ENCODE data around the gene PGLYRP2. TPM values are rescaled to one million over a fixed set of nuclear protein-coding genes. Genes with fewer than 3 reads are reported as not detected.

The PGLYRP2 gene
- total RNA-seq, 4 donors from 2014 or later: not detected

DNA sequence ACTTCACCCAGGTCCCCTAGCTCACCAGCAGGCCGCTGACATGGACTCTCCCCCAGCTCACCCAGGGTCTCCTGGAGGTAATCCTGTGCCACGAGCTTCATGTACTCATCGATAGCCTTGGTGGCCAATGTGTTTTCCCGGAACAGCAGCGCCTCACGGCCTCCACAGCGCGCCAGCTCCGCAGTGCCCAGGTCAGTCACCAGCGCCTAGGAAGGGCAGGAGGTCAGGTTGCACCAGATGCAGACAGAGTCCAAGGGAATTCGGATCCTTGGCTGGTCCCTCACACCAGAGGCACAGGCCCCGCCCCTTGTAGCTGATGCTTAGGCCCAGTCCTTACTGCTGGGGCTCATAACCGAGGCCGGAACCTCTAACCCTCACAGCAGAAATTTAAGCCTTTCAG lies 22.9 kb downstream of the PGLYRP2 start:
- TF ChIP-seq, protein P1, sequence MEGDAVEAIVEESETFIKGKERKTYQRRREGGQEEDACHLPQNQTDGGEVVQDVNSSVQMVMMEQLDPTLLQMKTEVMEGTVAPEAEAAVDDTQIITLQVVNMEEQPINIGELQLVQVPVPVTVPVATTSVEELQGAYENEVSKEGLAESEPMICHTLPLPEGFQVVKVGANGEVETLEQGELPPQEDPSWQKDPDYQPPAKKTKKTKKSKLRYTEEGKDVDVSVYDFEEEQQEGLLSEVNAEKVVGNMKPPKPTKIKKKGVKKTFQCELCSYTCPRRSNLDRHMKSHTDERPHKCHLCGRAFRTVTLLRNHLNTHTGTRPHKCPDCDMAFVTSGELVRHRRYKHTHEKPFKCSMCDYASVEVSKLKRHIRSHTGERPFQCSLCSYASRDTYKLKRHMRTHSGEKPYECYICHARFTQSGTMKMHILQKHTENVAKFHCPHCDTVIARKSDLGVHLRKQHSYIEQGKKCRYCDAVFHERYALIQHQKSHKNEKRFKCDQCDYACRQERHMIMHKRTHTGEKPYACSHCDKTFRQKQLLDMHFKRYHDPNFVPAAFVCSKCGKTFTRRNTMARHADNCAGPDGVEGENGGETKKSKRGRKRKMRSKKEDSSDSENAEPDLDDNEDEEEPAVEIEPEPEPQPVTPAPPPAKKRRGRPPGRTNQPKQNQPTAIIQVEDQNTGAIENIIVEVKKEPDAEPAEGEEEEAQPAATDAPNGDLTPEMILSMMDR (IDR thresholded peaks at IDR 0.05; ENCODE audit: low read depth): no peak

DNA sequence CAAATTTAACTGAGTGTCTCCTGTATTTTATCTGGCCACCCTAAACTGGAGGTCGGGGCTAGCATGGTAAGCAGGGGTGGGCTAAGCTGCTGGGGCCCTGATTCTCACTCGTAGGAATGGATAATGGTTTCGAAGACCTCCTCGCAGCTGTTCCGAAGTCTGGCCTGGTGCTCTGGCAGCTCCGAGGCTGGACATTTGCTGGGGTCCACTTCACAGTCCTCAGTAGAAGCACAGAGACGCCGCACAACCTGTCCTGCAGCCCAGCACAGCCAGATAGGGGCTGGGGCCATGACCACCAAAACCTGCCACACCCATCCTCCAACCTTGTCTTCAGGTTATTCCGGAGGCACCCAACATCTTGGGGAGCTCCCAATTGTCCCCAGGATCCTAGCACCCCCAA lies 23.3 kb downstream of the PGLYRP2 start:
- TF ChIP-seq, protein P1 (IDR thresholded peaks at IDR 0.05; ENCODE audit: low read depth): no peak

DNA sequence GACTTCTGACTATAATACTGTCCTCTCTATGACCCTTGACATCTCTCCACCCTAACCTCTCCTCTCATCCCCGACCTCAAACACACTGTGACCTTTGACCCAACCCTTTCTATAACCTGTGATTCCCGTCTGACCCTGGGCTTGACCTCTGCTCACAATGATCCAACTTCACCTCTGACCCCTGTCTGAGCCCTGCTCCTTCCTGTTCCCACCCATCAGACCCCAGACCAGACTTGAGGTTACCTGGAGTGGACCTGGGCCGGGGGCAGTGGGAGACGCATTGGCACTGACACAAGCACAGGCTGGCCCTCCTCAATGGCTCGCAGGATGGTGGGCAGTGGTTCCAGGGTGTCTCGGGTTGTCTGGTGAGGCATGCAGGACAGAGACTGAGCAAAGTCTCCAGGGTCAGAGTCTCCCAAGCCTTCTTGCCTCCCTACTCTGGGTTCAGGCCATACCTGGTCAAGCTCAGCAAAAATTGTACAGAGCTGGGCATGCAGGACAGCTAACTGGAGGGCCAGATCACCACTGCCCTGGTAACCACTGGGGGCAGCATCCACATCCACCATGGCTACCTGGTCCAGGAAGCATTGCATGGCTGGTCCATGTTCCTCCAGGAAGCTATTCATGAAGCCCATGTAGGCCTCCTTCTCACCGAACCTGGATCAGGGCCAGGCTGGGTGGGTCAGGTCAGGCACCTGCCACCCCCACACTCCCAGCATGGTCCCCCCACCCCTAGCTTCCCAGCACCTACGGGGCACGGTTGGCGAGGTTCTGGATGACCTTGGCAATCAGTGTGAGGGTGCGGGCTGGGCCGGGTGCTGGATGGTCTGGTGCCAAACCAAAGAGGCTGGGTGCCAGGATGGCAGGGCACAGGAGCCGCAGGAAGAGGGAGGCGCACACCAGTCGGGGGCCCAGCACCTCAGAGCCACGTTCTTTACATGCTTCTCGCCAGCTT lies 25.1 kb downstream of the PGLYRP2 start:
- TF ChIP-seq, protein P1 (IDR thresholded peaks at IDR 0.05; ENCODE audit: low read depth): no peak

GRCh38 chr19:15453091-15453578 lies 26.2 kb downstream of the PGLYRP2 start:
- TF ChIP-seq, protein P1 (IDR thresholded peaks at IDR 0.05; ENCODE audit: low read depth): no peak

DNA sequence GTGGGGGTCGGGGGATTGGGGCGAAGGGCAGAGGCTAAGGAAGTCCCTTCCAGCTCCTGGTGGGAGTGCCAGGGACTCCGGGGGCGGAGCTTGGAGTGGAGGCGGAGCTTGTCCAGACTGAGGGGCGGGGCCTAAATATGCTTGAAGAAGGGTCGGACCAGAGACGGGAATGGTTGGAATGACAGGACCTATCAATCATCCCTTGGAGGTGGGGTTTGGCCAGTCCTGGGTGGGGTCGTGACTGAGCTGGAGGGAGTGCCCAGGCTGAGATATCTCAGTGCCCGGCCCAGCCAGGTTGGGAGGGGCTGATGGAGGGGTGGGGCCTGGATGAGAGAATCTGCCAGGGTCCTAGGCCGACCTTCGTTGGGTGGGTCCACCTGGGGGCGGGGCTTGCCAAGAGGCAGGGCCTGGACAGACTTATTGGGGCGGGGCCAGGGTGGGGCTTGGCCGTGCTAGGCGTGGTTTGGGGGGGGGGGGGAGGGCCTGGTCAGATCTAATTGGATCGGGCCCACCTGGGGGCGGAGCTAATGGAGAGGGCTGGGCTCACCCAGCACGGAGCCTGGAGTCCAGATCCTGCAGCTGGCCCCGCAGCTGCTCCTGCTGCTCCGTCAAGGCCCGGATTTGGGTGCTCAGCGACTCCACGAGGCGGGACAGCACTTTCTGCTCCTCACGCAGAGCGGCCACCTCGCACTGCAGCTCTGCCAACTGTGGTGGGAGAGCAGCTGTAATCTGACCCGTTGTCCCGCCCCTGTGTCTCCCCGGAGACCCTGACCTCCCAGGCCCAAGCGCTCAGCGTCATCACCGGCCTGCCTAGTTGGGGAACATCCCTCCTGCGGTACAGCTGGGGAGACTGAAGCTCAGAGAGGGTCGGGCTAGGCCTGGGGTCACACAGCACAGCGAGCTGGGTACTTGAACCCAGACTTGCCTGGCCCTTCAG lies 26.9 kb downstream of the PGLYRP2 start:
- TF ChIP-seq, protein P1 (IDR thresholded peaks at IDR 0.05; ENCODE audit: low read depth): no peak

GRCh38 chr19:15450528-15450890 lies 28.8 kb downstream of the PGLYRP2 start:
- TF ChIP-seq, protein P1 (IDR thresholded peaks at IDR 0.05; ENCODE audit: low read depth): no peak
